MM.1S (cell line): Measurements from ENCODE around the gene FHIT.

ENCODE experiments used
- CTCF ChIP-seq: fragments of 300-600 bp; sonication (generic); IDR thresholded peaks from 2 replicates; pipeline ENCODE4 v1.5.1; 2016; ENCODE audit warnings: antibody characterized with exemption, low read length, mixed read lengths
- EZH2 ChIP-seq: fragments of 300-600 bp; sonication (generic); optimal IDR thresholded peaks from 2 replicates; pipeline ENCODE3; 2017; ENCODE audit warnings: low read depth, mild to moderate bottlenecking, antibody characterized with exemption, low read length, mixed read lengths
- EZH2phosphoT487 ChIP-seq: fragments of 300-600 bp; sonication (generic); IDR thresholded peaks from 2 replicates; pipeline ENCODE4 v1.6.1; 2018; ENCODE audit warnings: antibody characterized with exemption, low read length

GRCh38 chr3:59885899-59886400 lies 1365.3 kb downstream of the FHIT start:
- TF ChIP-seq CTCF = no peak
- no peak for TF ChIP-seq EZH2
- no peak for TF ChIP-seq EZH2phosphoT487
